GM12878 (cell line): ENCODE results near the gene HIF3A. TPM values are rescaled to one million over a fixed set of nuclear protein-coding genes. Genes with fewer than 3 reads are reported as not detected.

Experiments
- ATAC-seq: fragments of 200-7000 bp; cut with Tn5 transposase; 3 replicates; pipeline ENCODE4 v1.9.1; 2020; ENCODE audit warnings: mild to moderate bottlenecking, moderate library complexity
- BruUV-seq: library from RNA; stranded (reverse); fragments of 400-500 nt; replicated peaks from 2 replicates; lab custom pipeline; 2021; lab: Mats Ljungman, UMichigan
- CTCF ChIA-PET: fragments of 300-600 bp; sonication (Branson Sonifier 250); formaldehyde crosslinking; extraction: SDS; loops from one replicate; lab custom pipeline; 2021; ENCODE audit warnings: inconsistent platforms; lab: Yijun Ruan, JAX
- POLR2A ChIA-PET: fragments of 350-600 bp; formaldehyde crosslinking; extraction: SDS; loops from one replicate; lab custom pipeline; 2021; ENCODE audit warnings: inconsistent platforms; lab: Charles Lee
- RAD21 ChIA-PET: fragments of 300-600 bp; sonication (Branson Sonifier 250); formaldehyde crosslinking; loops from one replicate; lab custom pipeline; 2023; ENCODE audit warnings: antibody characterized with exemption; ENCODE audit not compliant: unreplicated experiment; lab: Charles Lee
- SMC1A ChIA-PET: fragments of 300-600 bp; sonication (Branson Sonifier 250); formaldehyde crosslinking; loops from one replicate; lab custom pipeline; 2023; ENCODE audit not compliant: unreplicated experiment, uncharacterized antibody; lab: Charles Lee
- DNase-seq: peaks from one replicate; pipeline ENCODE4 v3.0.0-alpha.2; 2011; ENCODE audit warnings: low read depth, low spot score
- FAIRE-seq: peaks from 3 replicates; lab custom pipeline; 2011; peaks lifted over from hg19 to GRCh38; lab: Jason Lieb, UNC
- H2AFZ ChIP-seq: 2 replicates; pipeline ENCODE4 v1.6.0; 2011; ENCODE audit warnings: low read depth, low read length, control low read depth; ENCODE audit not compliant: control insufficient read depth
- H3K27ac ChIP-seq: 2 replicates; pipeline ENCODE4 v1.5.1; 2011; ENCODE audit warnings: control low read depth; ENCODE audit not compliant: control insufficient read depth, insufficient read depth
- H3K27me3 ChIP-seq, 2 experiments: replicated peaks in 1 of 2; 2 replicates each; pipeline versions ENCODE4 v1.6.0 to v1.6.1; 2011; ENCODE audit warnings: low read length in 1 of 2; ENCODE audit not compliant: control insufficient read depth in 2 of 2, insufficient read depth in 2 of 2
- H3K36me3 ChIP-seq, 2 experiments: 2 replicates each; pipeline ENCODE4 v1.5.1; 2011; ENCODE audit warnings: low read length in 1 of 2; ENCODE audit not compliant: control insufficient read depth in 2 of 2, insufficient read depth in 2 of 2
- H3K4me1 ChIP-seq: 2 replicates; pipeline ENCODE4 v1.6.1; 2011; ENCODE audit warnings: mild to moderate bottlenecking, low read length, moderate library complexity, mixed read lengths; ENCODE audit not compliant: control insufficient read depth, insufficient read depth
- H3K4me2 ChIP-seq: 2 replicates; pipeline ENCODE4 v1.6.0; 2011; ENCODE audit warnings: control low read depth; ENCODE audit not compliant: control insufficient read depth, insufficient read depth
- H3K4me3 ChIP-seq: fragments of 200-600 bp; sonication (generic); 2 replicates; pipeline ENCODE4 v1.5.1; 2016
- H3K79me2 ChIP-seq: 2 replicates; pipeline ENCODE4 v1.6.0; 2011; ENCODE audit warnings: low read length; ENCODE audit not compliant: control insufficient read depth, insufficient read depth
- H3K9ac ChIP-seq: 2 replicates; pipeline ENCODE4 v1.8.0; 2011; ENCODE audit warnings: low read length, control low read depth, mixed read lengths; ENCODE audit not compliant: control insufficient read depth, insufficient read depth
- H3K9me3 ChIP-seq: replicated peaks from 3 replicates; pipeline ENCODE4 v1.5.1; 2011; ENCODE audit warnings: mild to moderate bottlenecking, low read length; ENCODE audit not compliant: control insufficient read depth, insufficient read depth
- H4K20me1 ChIP-seq: 2 replicates; pipeline ENCODE4 v1.6.0; 2011; ENCODE audit not compliant: control insufficient read depth, insufficient read depth
- RUNX3 ChIP-seq: IDR thresholded peaks from 2 replicates; pipeline ENCODE4 v1.6.1; 2012; ENCODE audit warnings: low read length, inconsistent platforms
- WGBS: methylation state at CpG from one replicate; pipeline ENCODE4 v1.1.6; 2016; ENCODE audit warnings: low lambda C conversion rate; ENCODE audit not compliant: insufficient replicate concordance, insufficient coverage; ENCODE audit errors: missing lambda C conversion rate; 5-methylcytosine and 5-hydroxymethylcytosine counted together
- in situ Hi-C: fragments of 300-500 bp; cut with MboI; formaldehyde crosslinking; loops from 9 replicates; pipeline ENCODE4 v1.14.3; 2018; ENCODE audit warnings: mixed read lengths
- intact Hi-C: fragments of 100-400 bp; cut with micrococcal nuclease; formaldehyde crosslinking; loops from one replicate; pipeline ENCODE4 v1.14.2; 2022; ENCODE audit not compliant: unreplicated experiment
- polyA plus RNA-seq, 11 experiments: library from polyadenylated mRNA; depleted of rRNA in 4 of 11; unstranded in 6 of 11; stranded (reverse) in 5 of 11; fragments of >200 nt; fragmentation: Nextera tagmentation in 4 of 11; fragmentation: Illumina TruSeq in 1 of 11; extraction: Ambion mirVana in 4 of 11; extraction: Trizol in 1 of 11; gene quantifications; 1 replicate in 1 of 11; 2 replicates in 10 of 11; pipeline versions ENCODE4 v1.2.1 to v1.2.3, GENCODE V29; 2011 to 2016; ENCODE audit warnings: inconsistent platforms in 2 of 11, missing spikeins in 2 of 11, low read depth in 1 of 11
- total RNA-seq, 4 experiments: library from RNA; depleted of rRNA in 3 of 4; stranded (reverse); fragments of >200 nt in 3 of 4; fragmentation: Illumina TruSeq in 1 of 4; extraction: Trizol in 1 of 4; gene quantifications; 2 replicates each; pipeline versions ENCODE4 v1.2.1 to v1.2.3, GENCODE V29; 2013 to 2021
- TF ChIP-seq, protein P1 (sequence below): fragments of 450-650 bp; IDR thresholded peaks from 2 replicates; pipeline ENCODE4 v1.6.1; 2017; ENCODE audit warnings: antibody characterized with exemption, mild to moderate bottlenecking, moderate library complexity

HIF3A gene
- total and polyA plus RNA-seq, 10 of the 15 experiments (the other 5 are each of a cell fraction or from before 2014, with no cell fraction given): 0.03 to 0.20 (median 0.06) TPM; not detected in 5

DNA sequence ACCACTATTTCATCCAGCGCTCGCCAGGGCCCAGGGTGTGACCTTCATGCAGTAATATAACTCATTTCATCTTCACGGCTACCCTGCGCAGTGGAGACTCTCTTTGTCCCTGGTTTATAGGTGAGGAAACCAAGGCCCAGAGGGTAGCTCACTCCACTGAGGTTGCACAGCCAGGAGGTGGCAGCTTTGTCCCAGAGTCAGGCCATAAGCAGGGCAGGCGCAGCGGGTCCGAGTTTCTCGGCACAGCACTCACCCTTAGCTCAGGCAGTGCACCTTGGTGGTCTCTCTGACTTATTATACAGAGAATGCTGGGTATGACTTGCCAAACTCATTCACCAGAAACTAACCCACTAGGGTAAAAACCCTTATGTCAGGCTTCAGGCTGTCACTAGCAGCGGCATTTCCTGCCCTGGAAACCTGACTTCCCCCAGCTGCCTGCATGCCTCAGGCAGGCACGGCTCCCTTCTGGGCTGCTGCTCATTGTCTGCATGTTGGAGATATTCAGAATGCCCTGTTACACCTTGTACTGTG lies 74.6 kb downstream of the HIF3A start:
- Histone ChIP-seq H3K36me3 (peaks cover 12 to 29% of the 10 kb centered on the region in 2 experiments; a peak in 3 of 4 replicates), H3K9ac (no peak overlapping the region)

More for the DNA sequence above, 74.6 kb downstream of the HIF3A start:
- H3K4me1 ChIP-seq: peaks cover 7% of the 10 kb centered on the region
- no peak for ATAC-seq
- in situ Hi-C loops: no loop called here
- intact Hi-C loops: no loop called here
- H3K27ac ChIP-seq: no peak overlapping the region
- 0 out of 2 replicates have a peak, but pooled peaks have one; percentile 13 for TF ChIP-seq RUNX3
- TF ChIP-seq, protein P1, sequence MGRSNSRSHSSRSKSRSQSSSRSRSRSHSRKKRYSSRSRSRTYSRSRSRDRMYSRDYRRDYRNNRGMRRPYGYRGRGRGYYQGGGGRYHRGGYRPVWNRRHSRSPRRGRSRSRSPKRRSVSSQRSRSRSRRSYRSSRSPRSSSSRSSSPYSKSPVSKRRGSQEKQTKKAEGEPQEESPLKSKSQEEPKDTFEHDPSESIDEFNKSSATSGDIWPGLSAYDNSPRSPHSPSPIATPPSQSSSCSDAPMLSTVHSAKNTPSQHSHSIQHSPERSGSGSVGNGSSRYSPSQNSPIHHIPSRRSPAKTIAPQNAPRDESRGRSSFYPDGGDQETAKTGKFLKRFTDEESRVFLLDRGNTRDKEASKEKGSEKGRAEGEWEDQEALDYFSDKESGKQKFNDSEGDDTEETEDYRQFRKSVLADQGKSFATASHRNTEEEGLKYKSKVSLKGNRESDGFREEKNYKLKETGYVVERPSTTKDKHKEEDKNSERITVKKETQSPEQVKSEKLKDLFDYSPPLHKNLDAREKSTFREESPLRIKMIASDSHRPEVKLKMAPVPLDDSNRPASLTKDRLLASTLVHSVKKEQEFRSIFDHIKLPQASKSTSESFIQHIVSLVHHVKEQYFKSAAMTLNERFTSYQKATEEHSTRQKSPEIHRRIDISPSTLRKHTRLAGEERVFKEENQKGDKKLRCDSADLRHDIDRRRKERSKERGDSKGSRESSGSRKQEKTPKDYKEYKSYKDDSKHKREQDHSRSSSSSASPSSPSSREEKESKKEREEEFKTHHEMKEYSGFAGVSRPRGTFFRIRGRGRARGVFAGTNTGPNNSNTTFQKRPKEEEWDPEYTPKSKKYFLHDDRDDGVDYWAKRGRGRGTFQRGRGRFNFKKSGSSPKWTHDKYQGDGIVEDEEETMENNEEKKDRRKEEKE: no peak
- no peak overlapping the region for H3K4me2 ChIP-seq
- H3K4me3 ChIP-seq: no peak overlapping the region
- POLR2A ChIA-PET: no interaction called here
- 79% methylated on average over 10 of the region's 10 CpGs for WGBS
- peaks cover 3% of the 10 kb centered on the region; the same call in 1 of the 2 replicates for H4K20me1 ChIP-seq
- H3K27me3 ChIP-seq: no peaks in the 10 kb centered on the region
- RAD21 ChIA-PET: no interaction called here
- no peak for FAIRE-seq
- BruUV-seq: no TSS peak
- H3K79me2 ChIP-seq: peaks cover 9% of the 10 kb centered on the region
- DNase-seq: no peak
- SMC1A ChIA-PET: no interaction called here
- H2AFZ ChIP-seq: no peak overlapping the region
- CTCF ChIA-PET: interaction anchor here (1.5 kb wide), 1 partner anchor 25 kb away, joined by 5 read pairs; no protein-coding TSS in a partner anchor
- no peaks in the 10 kb centered on the region for H3K9me3 ChIP-seq
